Activated CD8-positive, alpha-beta memory T cell treated with anti-CD3 and anti-CD28 coated beads for 48 hours (primary cell): ENCODE results near the gene ZNF532.
"Not testable (repeated sequence)": the region's sequence is repeated elsewhere in the genome, so short reads cannot be mapped to it uniquely, and the experiment has no call there.

Source experiments
- DNase-seq, 3 experiments: peaks; one replicate each; pipeline ENCODE4 v3.0.0-alpha.2; 2020; ENCODE audit warnings: low read depth in 2 of 3, low spot score in 2 of 3

The ZNF532 gene

GRCh38 chr18:58864146-58865032 is at the start of gene ZNF532:
Gene ZNF532 (plus strand): TSS chr18:58864877. CDS start in a region left out here.
- no peak for DNase-seq

- DNase-seq, result no peak
Measured at GRCh38 chr18:58819051-58819450, 45.6 kb upstream of the ZNF532 start.

DNA sequence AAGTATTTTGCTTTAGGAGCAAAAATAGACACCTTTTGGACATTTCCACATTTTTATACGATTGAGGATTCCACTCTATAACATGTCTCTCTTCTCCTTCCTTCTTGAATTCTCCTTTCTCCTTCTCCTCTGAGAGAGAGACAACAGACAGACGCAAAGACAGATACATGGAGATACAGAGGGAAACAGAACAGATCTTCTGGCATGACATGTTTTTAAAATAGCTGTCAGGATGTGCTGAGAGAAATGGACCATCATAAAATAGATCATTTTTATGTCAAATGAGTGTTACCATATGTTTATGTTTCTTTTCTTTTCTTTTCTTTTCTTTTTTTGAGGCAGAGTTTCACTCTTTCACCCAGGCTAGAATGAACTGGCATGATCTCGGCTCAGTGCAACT is 44.4 kb upstream of the ZNF532 start:
- no peak for DNase-seq

- DNase-seq, result no peak
Measured at GRCh38 chr18:58822944-58823343, 41.7 kb upstream of the ZNF532 start.

- no peak for DNase-seq
Measured at GRCh38 chr18:58823412-58823811, 41.3 kb upstream of the ZNF532 start.

- not testable (repeated sequence) for DNase-seq
Measured at GRCh38 chr18:58826926-58827325, 37.8 kb upstream of the ZNF532 start.

GRCh38 chr18:58827428-58827827 is 37.2 kb upstream of the ZNF532 start:
- DNase-seq, result no peak

DNA sequence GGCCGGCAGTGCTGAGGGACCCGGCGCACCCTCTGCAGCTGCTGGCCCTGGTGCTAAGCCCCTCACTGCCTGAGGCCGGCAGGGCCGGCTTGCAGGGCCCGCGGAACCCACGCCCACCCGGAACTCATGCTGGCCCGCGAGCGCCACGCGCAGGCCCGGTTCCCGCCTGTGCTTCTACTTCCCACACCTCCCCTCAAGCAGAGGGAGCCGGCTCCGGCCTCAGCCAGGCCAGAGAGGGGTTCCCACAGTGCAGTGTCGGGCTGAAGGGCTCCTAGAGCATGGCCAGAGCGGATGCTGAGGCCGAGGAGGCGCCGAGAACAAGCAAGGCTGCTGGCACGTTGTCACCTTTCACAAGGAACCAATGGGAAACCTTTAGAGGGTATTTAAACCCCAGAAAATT is 36.8 kb upstream of the ZNF532 start:
- DNase-seq, result no peak

- no peak for DNase-seq
Measured at GRCh38 chr18:58828399-58829121, 36.1 kb upstream of the ZNF532 start.

DNA sequence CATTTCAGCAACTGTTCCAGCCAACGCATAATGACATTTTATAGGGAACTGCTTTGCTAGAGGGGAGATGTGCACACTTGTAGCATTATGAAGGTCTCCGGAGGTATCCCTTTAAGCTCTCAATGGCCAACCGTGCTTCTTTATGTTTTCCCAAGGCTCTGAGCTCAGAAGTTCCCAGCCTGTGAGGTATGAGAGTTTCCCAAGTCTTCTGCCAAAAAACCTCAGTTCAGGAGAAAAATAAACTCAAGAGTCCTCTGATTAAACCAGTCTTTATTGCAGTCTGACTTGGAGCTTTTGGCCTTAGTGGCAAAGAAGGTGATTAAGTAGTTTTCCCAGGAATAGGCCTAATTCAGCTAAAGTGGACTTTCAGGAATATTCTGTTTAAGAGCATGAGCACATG is 35.4 kb upstream of the ZNF532 start:
- DNase-seq, result no peak

DNA sequence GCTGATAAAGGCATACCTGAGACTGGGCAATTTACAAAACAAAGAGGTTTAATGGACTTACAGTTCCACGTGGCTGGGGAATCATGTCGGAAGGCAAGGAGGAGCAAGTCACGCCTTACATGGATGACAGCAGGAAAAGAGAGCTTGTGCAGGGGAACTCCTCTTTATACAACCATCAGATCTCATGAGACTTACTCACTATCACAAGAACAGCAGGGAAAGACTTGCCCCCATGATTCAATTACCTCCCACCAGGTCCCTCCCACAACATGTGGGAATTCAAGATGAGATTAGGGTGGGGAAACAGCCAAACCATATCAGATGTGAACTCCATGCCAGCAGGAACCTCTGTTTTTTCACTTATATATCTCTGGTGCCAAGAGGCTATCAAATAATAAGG is 34.8 kb upstream of the ZNF532 start:
- DNase-seq, result not testable (repeated sequence)

GRCh38 chr18:58831606-58832005 is 33.1 kb upstream of the ZNF532 start:
- DNase-seq, result no peak

- DNase-seq, result no peak
Measured at GRCh38 chr18:58838165-58838860, 26.4 kb upstream of the ZNF532 start.

DNA sequence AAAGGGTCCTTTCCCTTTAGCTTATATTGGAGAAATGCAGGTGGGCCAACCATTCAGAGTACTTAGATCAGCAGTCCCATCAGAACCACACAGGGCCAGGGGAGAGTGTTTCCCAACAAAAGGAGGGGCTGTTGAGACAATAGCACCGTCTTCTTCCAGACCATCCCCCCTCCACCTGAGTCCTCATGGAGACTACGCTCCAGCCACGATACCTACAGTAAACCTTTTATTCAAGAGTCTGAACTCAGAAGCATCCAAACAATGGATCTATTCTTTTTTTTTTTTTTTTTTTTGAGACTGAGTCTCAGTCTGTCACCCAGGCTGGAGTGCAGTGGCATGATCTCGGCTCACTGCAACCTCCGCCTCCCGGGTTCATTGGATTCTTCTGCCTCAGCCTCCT is 25.7 kb upstream of the ZNF532 start:
- DNase-seq, result no peak

- no peak for DNase-seq
Measured at GRCh38 chr18:58842978-58843687, 21.5 kb upstream of the ZNF532 start.

DNA sequence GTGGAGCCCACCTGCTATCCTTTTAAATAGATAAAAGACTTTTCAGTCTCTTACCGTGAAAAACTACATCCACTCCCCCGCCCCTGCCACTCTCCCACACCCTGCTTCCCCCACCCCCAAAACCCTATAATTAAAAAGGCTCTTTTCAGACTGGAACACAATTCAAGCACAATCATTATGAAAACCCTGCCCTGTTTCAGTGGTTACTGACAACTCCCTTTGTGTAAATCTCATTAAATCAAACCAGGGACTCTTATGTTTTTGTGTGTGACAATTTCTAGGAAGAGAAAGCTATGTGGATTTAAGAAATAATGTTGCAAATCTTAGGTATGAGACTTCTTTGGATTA is 21.0 kb upstream of the ZNF532 start:
- no peak for DNase-seq

DNA sequence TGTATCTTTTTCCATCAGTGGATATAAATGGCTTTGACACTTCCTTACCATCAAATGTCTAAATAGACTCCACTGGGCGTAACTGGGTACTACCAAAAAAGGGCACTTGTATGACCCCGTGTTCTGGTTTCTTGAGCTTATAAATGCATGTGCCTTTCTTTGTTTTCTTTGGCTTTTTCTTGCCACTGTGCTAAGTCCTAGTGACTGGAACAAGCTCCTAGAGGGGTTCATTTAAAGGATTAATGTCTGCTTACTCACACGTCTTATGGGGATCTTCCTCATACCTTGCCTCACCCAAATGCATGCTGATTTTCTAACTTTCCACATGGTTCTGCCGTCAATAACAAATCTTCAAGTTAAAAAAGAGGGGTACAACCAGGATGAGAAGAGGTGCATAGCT is 19.8 kb upstream of the ZNF532 start:
- no peak for DNase-seq

DNA sequence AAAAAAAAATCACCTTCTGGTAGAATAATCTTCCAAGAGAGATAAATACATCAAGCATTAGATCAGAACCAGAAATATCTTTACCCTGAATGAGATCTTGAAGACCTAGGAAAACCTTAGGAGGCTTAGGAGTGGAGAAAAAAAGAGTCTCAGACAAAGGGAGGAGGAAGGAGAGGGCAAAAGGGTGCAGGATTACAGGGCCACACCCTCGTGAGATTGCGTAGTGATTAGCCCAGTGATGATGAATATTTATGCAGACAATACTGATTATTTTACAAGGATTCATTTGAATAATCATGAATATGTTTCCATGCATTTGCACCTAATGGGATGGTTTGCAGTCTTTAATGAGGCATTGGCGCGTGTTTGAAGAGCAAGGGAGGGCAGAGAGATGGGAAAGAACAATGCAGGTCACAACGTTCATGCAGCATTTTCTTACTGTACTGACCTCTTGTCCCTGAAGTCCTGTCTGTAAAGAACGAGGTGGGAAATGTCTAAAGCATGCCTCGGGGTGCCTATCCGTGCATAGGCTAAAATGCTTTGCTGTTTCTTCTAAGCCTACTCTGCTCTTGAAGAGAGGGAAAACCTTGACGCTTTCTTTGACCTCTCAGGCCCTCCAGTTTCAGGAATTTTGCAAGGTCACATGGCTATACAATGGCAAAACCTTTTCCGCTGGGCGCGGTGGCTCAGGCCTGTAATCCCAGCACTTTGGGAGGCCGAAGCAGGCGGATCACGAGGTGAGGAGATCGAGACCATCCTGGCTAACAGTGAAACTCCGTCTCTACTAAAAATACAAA is 18.6 kb upstream of the ZNF532 start:
- DNase-seq, result no peak

GRCh38 chr18:58847383-58848071 is 17.1 kb upstream of the ZNF532 start:
- DNase-seq, result no peak

- no peak for DNase-seq
Measured at GRCh38 chr18:58848685-58849084, 16.0 kb upstream of the ZNF532 start.
